Caco-2 (cell line): ENCODE results near the gene MEMO1. TPM values are rescaled to one million over a fixed set of nuclear protein-coding genes. Genes with fewer than 3 reads are reported as not detected.

Experiments used
- BruUV-seq: library from RNA; stranded (reverse); fragments of 400-500 nt; replicated peaks from 2 replicates; lab custom pipeline; 2021; lab: Mats Ljungman, UMichigan
- CTCF ChIA-PET: fragments of 300-600 bp; sonication (Branson Sonifier 250); formaldehyde crosslinking; loops from one replicate; lab custom pipeline; 2022; ENCODE audit warnings: antibody characterized with exemption; lab: Charles Lee
- POLR2A ChIA-PET: fragments of 300-600 bp; sonication (Branson Sonifier 250); formaldehyde crosslinking; loops from one replicate; lab custom pipeline; 2022; ENCODE audit warnings: antibody characterized with exemption; lab: Charles Lee
- DNase-seq, 2 experiments: peaks; one replicate each; pipeline versions ENCODE4 v3.0.0 to v3.0.0-alpha.2; 2020 to 2022
- H3K27me3 ChIP-seq: replicated peaks from 2 replicates; pipeline ENCODE4 v1.6.0; 2011; ENCODE audit warnings: low read length; ENCODE audit not compliant: control insufficient read depth, insufficient read depth
- H3K36me3 ChIP-seq: 2 replicates; pipeline ENCODE4 v1.5.1; 2011; ENCODE audit warnings: low read length; ENCODE audit not compliant: control insufficient read depth, insufficient read depth
- H3K4me1 ChIP-seq: fragments of 250-450 bp; sonication (Bioruptor Pico); 2 replicates; pipeline ENCODE4 v1.5.1; 2020; ENCODE audit warnings: mild to moderate bottlenecking
- H3K4me3 ChIP-seq: 2 replicates; pipeline ENCODE4 v1.5.1; 2011; ENCODE audit warnings: low read depth, mild to moderate bottlenecking, control low read depth, low read length
- H3K9me3 ChIP-seq: fragments of 250-450 bp; sonication (Bioruptor Pico); 2 replicates; pipeline ENCODE4 v1.5.1; 2020; ENCODE audit warnings: mild to moderate bottlenecking, moderate library complexity
- H3K27ac Mint-ChIP-seq: one replicate; pipeline ENCODE4 v1.8.0; 2022; ENCODE audit warnings: mixed read lengths; ENCODE audit not compliant: unreplicated experiment
- H3K27me3 Mint-ChIP-seq: one replicate; pipeline ENCODE4 v1.8.0; 2022; ENCODE audit warnings: mixed read lengths; ENCODE audit not compliant: insufficient read depth, unreplicated experiment
- H3K36me3 Mint-ChIP-seq: one replicate; pipeline ENCODE4 v1.8.0; 2022; ENCODE audit warnings: mild to moderate bottlenecking, mixed read lengths; ENCODE audit not compliant: insufficient read depth, unreplicated experiment
- H3K4me1 Mint-ChIP-seq: one replicate; pipeline ENCODE4 v1.8.0; 2022; ENCODE audit warnings: low read depth, mixed read lengths; ENCODE audit not compliant: unreplicated experiment
- H3K4me3 Mint-ChIP-seq: one replicate; pipeline ENCODE4 v1.8.0; 2022; ENCODE audit warnings: mild to moderate bottlenecking, moderate library complexity, mixed read lengths; ENCODE audit not compliant: unreplicated experiment
- H3K9me3 Mint-ChIP-seq: one replicate; pipeline ENCODE4 v1.8.0; 2022; ENCODE audit warnings: mixed read lengths; ENCODE audit not compliant: unreplicated experiment
- CTCF ChIP-seq, 2 experiments: fragments of 200-600 bp in 1 of 2; IDR thresholded peaks; 1 replicate in 1 of 2; 2 replicates in 1 of 2; pipeline versions ENCODE4 v1.5.1 to v1.8.0; 2011 to 2022; ENCODE audit warnings: antibody characterized with exemption in 1 of 2, control low read depth in 1 of 2, inconsistent platforms in 1 of 2, low read depth in 1 of 2, low read length in 1 of 2, mild to moderate bottlenecking in 1 of 2, moderate library complexity in 1 of 2; ENCODE audit not compliant: insufficient read depth in 1 of 2, severe bottlenecking in 1 of 2, unreplicated experiment in 1 of 2
- intact Hi-C: fragments of 100-400 bp; cut with micrococcal nuclease; formaldehyde crosslinking; loops from one replicate; pipeline ENCODE4 v1.10.0; 2022; ENCODE audit not compliant: unreplicated experiment
- total RNA-seq: library from RNA; stranded (reverse); gene quantifications from 2 replicates; pipeline ENCODE4 v1.2.3, GENCODE V29; 2022

Gene MEMO1
- total RNA-seq, 1 experiment from 2014 or later = 79.0 TPM

GRCh38 chr2:31965094-31965493, 45.7 kb downstream of the MEMO1 start:
- Mint-ChIP-seq H3K36me3 (peaks cover 19% of the 10 kb centered on the region), H3K4me3 (no peak overlapping the region), H3K9me3 (no peaks in the 10 kb centered on the region), H3K27me3 (no peaks in the 10 kb centered on the region), H3K4me1 (peaks cover 16% of the 10 kb centered on the region), H3K27ac (peak overlapping the region; percentile 15)
- CTCF ChIA-PET = no interaction called here
- Histone ChIP-seq H3K9me3 (no peaks in the 10 kb centered on the region), H3K4me3 (no peak overlapping the region), H3K36me3 (no peaks in the 10 kb centered on the region; the same call in 1 of the 2 replicates), H3K4me1 (peaks cover 11% of the 10 kb centered on the region), H3K27me3 (no peaks in the 10 kb centered on the region)
- BruUV-seq = no TSS peak
- intact Hi-C loops = no loop called here
- no peak for DNase-seq
- TF ChIP-seq CTCF (IDR thresholded peaks at IDR 0.05; ENCODE audit: insufficient read depth in 1 of 2, low read depth in 1 of 2, low read length in 1 of 2, severe bottlenecking in 1 of 2, unreplicated experiment in 1 of 2) = no peak
- POLR2A ChIA-PET = no interaction called here

GRCh38 chr2:31962757-31963361, 47.9 kb downstream of the MEMO1 start:
- CTCF ChIA-PET = no interaction called here
- intact Hi-C loops = no loop called here
- POLR2A ChIA-PET = no interaction called here

GRCh38 chr2:31958140-31958717, 52.6 kb downstream of the MEMO1 start:
- no peaks in the 10 kb centered on the region for H3K9me3 Mint-ChIP-seq
- no peaks in the 10 kb centered on the region for H3K27me3 ChIP-seq
- intact Hi-C loops = no loop called here
- DNase-seq = no peak
- ChIA-PET CTCF (no interaction called here), POLR2A (no interaction called here)
- H3K9me3 ChIP-seq = no peaks in the 10 kb centered on the region
- peaks cover 17% of the 10 kb centered on the region for H3K36me3 Mint-ChIP-seq
- no TSS peak for BruUV-seq
- no peak overlapping the region for H3K27ac Mint-ChIP-seq
- H3K36me3 ChIP-seq = no peaks in the 10 kb centered on the region; the same call in 1 of the 2 replicates
- H3K27me3 Mint-ChIP-seq = no peaks in the 10 kb centered on the region
- peaks cover 8% of the 10 kb centered on the region for H3K4me1 Mint-ChIP-seq
- no peak overlapping the region for H3K4me3 Mint-ChIP-seq
- TF ChIP-seq CTCF (IDR thresholded peaks at IDR 0.05; ENCODE audit: insufficient read depth in 1 of 2, low read depth in 1 of 2, low read length in 1 of 2, severe bottlenecking in 1 of 2, unreplicated experiment in 1 of 2) = no peak
- H3K4me1 ChIP-seq = peaks cover 5% of the 10 kb centered on the region
- no peak overlapping the region for H3K4me3 ChIP-seq

More at GRCh38 chr2:31962757-31963361, 47.9 kb downstream of the MEMO1 start:
- BruUV-seq = no TSS peak
- Histone ChIP-seq H3K9me3 (no peaks in the 10 kb centered on the region), H3K4me1 (peaks cover 14% of the 10 kb centered on the region), H3K4me3 (no peak overlapping the region), H3K27me3 (no peaks in the 10 kb centered on the region), H3K36me3 (no peaks in the 10 kb centered on the region; the same call in 1 of the 2 replicates)
- H3K36me3 Mint-ChIP-seq = peaks cover 19% of the 10 kb centered on the region
- DNase-seq = no peak
- no peak overlapping the region for H3K27ac Mint-ChIP-seq
- peaks cover 24% of the 10 kb centered on the region for H3K4me1 Mint-ChIP-seq
- H3K9me3 Mint-ChIP-seq = no peaks in the 10 kb centered on the region
- H3K27me3 Mint-ChIP-seq = no peaks in the 10 kb centered on the region
- no peak overlapping the region for H3K4me3 Mint-ChIP-seq
- TF ChIP-seq CTCF (IDR thresholded peaks at IDR 0.05; ENCODE audit: insufficient read depth in 1 of 2, low read depth in 1 of 2, low read length in 1 of 2, severe bottlenecking in 1 of 2, unreplicated experiment in 1 of 2) = no peak
